HPDE6-E6E7 (cell line): ENCODE data around the gene CPSF4L.

Experiments used
- DNase-seq: peaks from one replicate; pipeline ENCODE4 v3.0.0; 2011; ENCODE audit warnings: missing footprints; ENCODE audit errors: extremely low spot score

The CPSF4L gene

GRCh38 chr17:73289549-73290254 lies 28.0 kb upstream of the CPSF4L start:
- no peak for DNase-seq

DNA sequence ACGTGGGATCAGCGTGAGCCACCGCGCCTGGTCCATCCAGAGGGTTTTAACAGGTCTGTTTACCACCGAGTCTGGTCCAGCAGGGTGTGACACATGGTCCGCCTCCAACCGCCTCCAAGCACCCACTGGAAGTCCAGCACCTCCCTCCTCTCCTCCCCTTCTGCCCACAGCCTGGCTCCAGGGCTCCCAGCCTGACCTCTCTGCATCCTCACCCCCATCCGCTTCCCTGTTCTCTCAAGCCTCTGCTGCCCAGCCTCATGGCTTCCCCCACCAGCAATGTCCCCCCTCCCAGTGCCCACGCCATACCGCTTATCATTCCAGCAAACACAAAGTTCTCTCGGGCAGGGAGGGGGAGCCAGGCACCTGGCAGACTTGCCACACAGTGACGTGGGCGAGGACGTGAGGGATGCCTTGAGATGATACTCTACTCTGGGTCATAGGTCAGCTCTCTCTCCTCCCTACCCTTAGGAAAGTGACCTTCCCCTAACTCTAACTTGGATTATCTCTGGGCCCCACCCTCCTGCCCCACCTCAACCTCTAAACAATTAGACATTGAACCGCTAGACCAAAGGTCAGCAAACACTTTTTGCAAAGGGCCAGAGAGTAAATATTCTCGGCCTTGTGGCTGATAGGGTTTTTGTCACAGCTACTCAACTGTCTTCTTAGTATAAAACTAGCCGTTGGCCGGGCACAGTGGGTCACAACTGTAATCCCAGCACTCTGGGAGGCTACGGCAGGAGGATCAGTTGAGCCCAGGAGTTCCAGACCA lies 27.0 kb upstream of the CPSF4L start:
- DNase-seq = no peak

GRCh38 chr17:73286863-73287296 lies 25.2 kb upstream of the CPSF4L start:
- no peak for DNase-seq

GRCh38 chr17:73285916-73286862 lies 24.5 kb upstream of the CPSF4L start:
- no peak for DNase-seq

DNA sequence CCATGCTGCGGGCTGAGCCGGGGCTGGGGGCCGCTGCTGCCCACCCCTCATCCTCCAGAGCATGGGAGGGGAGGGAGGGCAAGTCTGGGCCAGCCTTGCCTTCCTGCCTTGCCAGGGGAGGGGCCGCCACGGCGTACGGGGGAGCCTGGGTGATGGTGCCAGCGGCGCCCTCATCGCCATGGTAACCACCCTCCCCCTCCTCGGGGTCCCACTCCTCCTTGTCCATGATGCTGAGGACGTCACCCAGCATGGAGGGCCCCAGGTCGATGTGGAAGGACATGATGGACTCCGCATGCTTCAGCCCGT lies 23.9 kb upstream of the CPSF4L start:
- DNase-seq = no peak

DNA sequence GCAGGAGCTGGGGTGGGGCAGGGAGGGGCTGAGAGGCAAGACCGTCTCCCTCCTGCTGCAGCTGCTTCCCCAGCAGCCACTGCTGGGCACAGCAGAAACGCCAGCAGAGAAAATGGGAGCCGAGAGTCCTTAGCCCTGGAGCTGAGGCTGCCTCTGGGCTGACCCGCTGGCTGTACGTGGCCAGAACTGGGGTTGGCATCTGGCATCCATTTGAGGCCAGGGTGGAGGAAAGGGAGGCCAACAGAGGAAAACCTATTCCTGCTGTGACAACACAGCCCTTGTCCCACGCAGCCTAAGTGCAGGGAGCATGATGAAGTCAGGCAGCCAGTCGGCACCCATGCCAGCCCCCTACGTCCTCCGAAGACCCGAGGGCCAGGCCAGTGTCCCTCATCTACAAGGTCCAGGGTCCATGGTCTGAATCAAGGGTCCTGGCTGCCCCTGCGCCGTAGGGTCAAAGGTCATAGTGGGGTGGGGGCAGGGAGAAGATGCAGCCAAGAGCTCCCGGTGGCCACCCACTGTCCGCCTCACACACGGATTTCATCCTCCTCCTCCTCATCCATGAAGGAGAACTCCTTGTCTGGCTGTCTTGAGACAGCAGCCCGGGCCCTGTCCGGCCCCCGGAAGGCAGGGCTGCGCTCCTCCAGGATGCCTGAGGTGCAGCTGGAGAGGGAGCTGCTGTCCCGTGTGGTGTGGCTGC lies 23.4 kb upstream of the CPSF4L start:
- DNase-seq = no peak

DNA sequence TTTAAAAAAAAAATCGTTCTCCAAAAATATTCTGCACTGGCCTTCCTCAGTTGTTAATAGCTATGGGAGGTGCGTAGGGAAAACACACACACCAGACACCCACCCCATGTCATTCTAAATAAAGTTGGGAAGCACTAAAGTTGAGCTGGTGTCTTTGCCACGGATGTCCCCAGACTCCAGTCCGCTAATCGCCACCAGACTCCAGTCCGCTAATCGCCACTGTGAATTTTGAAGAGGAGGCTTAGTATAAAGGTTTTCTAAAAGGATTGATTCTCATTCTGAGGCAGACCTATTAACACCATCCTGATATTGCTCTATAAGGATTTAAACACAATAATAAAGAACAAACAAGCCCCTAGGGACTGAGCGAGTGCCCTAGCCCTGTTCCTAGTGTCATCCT lies 22.7 kb upstream of the CPSF4L start:
- DNase-seq = no peak

DNA sequence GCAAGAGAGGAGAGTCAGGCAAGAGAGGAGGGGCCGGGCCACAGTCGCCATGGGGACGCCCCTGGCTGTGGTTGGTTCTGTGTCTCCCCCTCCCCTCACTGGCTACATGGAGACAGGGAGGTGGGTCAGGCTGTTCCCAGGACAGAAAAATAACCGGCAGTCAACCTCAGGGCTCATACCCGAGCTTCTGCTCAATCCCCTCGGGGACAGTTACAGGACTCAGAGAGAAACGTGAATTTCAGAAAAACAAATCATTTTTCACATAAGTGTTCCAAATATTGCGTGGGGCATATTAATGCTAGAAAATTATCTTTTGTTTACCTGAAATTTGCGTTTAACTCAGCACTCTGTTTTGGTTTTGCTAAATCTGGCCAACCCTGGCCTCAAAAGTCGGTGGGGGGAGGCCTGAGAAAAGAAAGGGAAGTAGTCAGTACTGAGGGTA lies 22.2 kb upstream of the CPSF4L start:
- DNase-seq = no peak

DNA sequence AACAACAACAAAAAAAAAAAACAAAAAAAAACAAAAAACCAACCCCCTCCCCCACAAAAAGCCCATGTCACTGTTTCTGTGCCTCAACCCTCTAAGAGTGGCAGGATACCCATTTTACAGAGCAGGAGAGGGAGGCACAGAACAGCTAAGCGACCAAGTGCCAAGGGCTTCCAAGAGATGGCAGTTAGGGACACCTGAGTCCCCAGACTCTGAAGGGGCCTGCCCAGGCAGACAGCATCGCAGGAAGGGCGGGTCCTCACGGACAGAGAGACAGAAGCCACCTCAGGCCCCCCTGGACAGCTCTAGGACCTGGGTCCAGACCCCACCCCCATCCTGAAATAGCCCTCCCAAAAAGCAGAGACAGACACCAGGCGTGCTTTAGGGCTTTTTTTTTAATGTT lies 21.6 kb upstream of the CPSF4L start:
- no peak for DNase-seq

DNA sequence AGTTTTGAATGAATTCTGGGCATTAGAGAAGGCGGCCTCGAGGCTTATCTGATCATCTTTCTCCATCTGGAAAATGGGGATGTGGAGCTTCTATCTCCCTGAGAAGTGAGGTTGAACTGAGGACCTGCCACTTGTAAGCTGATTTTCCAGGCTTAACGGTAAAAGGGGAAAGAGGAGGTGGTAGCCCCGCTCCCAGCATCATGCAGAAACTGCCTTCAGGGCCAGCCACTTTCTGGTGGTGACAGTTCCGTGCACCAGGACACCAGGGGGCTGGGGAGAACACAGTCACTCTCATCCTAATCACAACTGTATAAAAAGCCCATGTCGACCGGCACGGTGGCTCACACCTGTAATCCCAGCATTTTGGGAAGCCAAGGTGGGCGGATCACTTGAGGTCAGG lies 20.9 kb upstream of the CPSF4L start:
- DNase-seq = no peak

GRCh38 chr17:73281928-73282327 lies 20.2 kb upstream of the CPSF4L start:
- no peak for DNase-seq

DNA sequence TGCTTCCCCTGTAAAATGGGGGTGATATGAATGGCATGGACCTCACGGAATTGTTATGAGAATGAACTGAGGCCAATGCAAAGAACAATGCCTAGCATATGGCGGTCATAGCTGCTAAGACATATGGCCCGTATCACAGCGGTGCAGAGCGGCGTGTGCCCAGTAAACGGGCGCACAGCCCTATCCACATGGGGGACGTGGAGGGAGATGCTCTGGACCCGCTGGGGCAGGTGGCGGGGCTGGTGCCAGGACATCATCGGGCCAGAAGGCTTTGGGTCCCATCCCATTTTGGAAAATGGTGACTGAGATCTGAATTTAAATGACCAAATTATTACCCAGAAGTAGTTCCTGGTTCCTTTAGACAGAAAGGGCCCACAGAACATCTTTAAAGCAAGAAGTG lies 18.5 kb upstream of the CPSF4L start:
- no peak for DNase-seq

DNA sequence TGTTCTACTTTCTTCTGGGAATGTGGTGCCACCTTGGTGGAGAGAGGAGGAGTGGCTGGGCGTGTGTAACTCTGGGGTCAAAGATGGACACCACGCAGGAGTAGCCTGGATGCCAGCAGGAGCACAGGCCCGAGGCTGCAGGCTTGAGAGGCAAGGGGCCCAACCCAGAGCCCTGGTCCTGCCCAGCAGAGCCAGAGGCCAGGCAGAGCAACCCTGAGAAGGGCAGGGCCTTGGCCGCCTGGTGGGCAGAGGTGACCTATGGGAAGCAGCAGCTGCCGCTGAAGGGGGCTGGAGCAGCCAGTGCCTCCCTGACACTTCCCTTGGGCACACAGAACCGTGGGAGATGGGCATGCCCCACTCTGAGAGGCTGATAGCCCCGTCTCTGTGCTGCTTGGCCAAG lies 18.0 kb upstream of the CPSF4L start:
- no peak for DNase-seq

DNA sequence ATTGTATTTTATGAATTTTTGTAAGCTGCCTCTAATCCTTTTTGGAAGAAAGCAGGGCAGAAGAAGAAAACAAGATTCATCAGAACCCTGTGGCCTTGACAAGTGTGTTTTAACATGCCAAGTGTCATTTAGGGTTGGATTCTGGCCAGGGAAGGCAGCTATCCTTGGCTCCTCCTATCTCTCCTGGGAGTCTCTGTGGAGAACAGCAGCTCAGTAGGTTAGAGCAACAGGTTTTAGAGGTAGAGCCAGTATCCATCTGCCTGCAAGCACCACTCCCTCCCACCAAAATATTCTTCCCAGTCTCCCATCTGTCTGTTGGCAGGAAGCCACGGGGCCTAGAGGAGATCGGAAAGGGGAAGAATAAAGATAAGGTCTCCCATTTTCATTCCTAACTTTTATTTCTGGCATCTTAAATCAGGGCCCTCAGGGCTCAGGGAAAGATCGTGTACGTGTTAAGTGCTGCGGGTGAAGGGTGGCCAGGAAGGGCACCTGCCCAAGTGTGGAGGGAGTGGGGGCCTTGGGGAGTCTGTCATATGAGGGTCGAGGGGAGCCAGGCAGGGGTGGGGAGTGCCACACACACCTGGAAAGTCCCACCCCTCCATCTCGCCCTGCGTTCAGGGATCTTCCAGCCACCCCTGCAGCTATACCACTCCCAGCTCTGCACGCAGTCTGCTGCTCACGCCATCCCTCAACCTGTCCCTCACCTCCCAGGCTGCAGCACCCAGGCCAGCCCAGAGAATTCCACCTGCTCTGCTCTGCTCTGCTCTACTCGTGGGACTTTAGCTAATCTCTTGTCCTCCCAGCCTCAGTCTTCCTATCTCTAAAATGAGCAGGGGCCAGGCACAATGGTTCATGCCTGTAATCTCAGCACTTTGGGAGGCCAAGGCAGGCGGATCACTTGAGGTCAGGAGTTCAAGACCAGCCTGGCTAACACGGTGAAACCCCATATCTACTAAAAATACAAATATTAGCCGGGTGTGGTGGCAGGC lies 17.1 kb upstream of the CPSF4L start:
- DNase-seq = no peak

GRCh38 chr17:73278049-73278464 lies 16.4 kb upstream of the CPSF4L start:
- DNase-seq = no peak

DNA sequence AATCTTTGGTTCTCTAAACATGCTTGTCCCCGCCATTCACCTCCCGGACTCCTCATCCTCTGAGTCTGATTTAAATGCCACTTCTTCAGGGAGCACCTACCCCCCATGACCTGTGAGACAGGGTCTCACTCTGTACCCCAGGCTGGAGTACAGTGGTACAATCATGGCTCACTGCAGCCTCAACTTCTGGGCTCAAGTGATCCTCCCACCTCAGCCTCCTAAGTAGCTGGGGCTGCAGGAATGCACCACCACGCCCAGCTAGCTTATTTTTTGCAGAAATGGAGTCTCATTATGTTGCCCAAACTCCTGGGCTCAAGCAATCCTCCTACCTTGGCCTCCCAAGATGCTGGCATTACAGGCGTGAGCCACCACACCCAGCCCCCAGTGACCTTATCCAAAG lies 12.8 kb upstream of the CPSF4L start:
- DNase-seq = no peak

DNA sequence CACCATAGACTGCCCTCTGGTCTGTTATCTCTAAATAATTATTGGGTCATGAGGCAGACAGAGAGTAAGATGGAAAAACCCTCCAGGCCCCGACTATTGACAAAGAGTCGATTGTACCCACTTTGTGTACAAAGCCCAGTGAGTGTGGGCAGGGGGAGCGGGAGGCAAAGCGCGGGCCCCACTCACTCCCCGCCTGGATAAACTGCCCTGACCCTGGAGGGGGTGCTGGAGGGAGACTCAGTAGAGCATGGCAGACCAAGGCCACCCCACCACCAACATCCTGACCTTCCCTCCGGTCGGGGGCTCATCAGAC lies 11.2 kb upstream of the CPSF4L start:
- DNase-seq = no peak

DNA sequence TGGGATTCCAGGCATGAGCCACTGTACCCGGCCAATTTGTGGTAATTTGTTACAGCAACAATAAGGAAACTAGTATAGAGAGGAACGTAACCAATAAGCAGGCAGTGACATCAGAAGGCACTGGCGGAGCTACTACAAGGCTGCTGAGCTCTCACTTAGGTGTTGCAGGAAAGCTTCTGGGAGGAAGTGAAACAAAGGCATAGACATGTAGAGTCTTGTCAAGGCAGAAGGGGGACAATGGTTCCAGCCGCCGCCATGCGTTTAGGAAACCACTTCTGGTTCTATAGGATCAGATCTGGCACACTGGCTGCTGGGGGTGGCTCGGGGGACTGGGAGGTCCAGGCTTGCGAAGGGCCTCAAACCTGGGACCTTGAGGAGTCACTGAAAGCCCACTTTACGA lies 9.4 kb upstream of the CPSF4L start:
- peak; percentile 74 for DNase-seq

- no peak for DNase-seq
Observed at GRCh38 chr17:73269791-73270190, 8.1 kb upstream of the CPSF4L start.

DNA sequence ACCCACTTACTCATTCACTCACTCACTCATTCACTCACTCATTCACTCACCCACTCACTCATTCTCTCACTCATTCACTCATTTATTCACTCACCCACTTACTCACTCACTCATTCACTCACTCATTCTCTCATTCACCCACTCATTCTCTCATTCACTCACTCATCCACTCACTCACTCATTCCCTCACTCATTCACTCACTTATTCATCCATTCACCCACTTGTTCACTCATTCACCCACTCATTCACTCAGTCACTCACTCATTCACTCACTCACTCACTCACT lies 7.6 kb upstream of the CPSF4L start:
- DNase-seq = no peak
